UCSD-AML1 (cell line): ENCODE measurements around the gene RASSF5.

Experiments used
- DNase-seq: peaks from one replicate; lab custom pipeline; 2025; ENCODE audit not compliant: unreplicated experiment; lab: John Stamatoyannopoulos, UW

RASSF5 gene

DNA sequence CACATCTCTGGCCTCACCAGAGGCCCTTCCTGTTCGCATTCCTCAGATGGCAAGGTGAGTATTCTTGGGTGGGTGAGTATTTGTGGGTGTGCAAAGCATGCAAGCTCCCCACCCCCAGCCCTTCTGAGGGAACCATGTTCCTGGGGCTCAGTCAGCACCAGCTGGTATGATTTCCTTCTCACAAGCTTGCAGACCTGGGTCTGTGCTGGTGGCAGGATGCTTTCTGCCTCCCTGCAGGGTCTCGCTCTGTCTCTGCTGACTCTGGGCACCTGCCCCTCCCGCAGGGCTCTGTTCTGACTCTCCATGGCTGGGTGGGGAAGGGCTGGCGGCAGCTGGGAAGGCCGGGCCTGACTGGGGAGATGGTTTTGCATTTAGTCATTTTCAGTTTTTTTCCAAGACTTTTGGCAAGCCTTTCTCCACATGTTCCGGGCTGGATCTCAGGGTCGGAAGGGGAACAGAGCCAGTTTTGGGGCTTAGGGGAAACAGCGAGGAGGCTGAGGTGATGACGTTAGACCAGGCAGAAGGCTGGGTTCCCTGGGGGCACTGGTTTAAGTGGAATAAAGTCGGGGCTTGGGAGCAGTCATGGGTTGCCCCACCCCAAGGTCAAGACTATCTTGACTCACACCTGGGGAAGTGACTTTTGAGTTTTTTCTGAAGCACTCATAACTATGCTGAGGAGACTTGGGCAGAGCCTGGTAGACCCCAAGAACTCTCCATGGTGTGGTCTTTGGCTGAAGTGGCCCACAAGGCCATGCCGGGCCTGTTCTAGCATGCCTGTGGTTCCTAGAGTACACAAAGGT lies 6.2 kb downstream of the RASSF5 start:
- no peak for DNase-seq

- DNase-seq: no peak
Measured at GRCh38 chr1:206514813-206515387, 7.6 kb downstream of the RASSF5 start.

- DNase-seq: no peak
Measured at GRCh38 chr1:206516728-206516990, 9.3 kb downstream of the RASSF5 start.

- no peak for DNase-seq
Measured at GRCh38 chr1:206517784-206518183, 10.5 kb downstream of the RASSF5 start.

DNA sequence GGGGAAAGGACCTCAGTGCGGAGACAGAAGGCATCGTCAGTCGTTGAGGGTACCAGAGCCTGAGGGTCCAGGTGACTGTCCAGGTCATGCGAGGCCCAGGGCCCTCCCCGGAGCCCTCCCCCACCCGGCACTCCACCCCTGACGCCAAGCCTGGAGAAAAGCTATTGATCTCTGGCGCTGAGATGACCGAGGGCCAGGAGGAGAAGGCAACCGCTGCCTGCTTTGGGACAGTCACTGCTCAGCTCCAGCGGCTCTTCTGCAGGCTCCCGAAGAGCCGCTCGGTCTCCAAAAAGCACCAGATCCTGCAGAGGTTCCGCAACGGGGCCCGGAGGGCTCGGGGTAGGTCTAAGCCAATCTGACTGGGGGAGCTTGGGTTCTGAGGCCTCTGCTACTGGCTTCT lies 10.9 kb downstream of the RASSF5 start:
- no peak for DNase-seq

- DNase-seq: no peak
Measured at GRCh38 chr1:206518743-206519142, 11.4 kb downstream of the RASSF5 start.

DNA sequence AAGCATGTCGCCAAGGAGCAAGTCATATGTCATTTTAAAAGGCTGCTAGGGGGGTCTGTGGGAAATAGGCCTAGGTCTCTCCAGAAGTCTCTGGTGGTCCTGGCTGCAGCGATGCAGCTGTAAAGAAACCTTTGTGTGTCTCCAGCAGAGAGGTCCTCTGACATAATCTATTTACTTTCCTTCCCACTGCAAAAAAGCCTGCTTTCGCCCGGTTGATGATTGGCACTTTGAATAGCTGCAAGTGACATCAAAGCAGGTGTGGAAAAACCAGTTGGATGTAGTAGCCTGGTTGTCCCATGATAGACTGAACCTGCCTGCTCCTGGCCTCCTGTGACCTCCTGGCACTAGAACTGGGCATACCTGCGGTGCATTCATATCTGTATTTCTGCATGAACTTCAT lies 13.8 kb downstream of the RASSF5 start:
- no peak for DNase-seq

GRCh38 chr1:206521694-206522402 lies 14.5 kb downstream of the RASSF5 start:
- no peak for DNase-seq

GRCh38 chr1:206524739-206525364 lies 17.5 kb downstream of the RASSF5 start:
- no peak for DNase-seq

- no peak for DNase-seq
Measured at GRCh38 chr1:206526064-206526911, 19.0 kb downstream of the RASSF5 start.

- DNase-seq: no peak
Measured at GRCh38 chr1:206529425-206529824, 22.1 kb downstream of the RASSF5 start.

- DNase-seq: no peak
Measured at GRCh38 chr1:206532368-206532767, 25.0 kb downstream of the RASSF5 start.

GRCh38 chr1:206534552-206534951 lies 27.2 kb downstream of the RASSF5 start:
- DNase-seq: no peak

- DNase-seq: no peak
Measured at GRCh38 chr1:206535853-206536188, 28.5 kb downstream of the RASSF5 start.

DNA sequence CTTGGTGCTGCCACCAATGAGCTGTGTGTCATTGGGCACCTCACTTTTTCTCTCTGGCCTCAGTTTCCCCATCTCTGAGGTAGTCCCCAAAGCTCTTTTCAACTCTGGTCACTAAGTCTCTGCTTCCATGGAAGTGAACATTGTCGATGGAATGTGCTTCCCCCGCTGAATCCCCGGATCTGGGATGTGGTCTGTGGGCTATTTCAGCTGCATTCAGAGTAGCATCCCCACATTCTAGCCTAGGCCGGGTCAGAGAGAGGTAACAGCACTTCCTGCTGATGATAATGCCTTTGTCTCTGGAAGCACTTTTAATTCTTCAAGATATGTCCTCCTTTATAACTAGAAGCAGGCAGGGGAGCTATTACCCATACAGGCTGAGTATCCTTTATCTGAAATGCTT lies 29.8 kb downstream of the RASSF5 start:
- no peak for DNase-seq

DNA sequence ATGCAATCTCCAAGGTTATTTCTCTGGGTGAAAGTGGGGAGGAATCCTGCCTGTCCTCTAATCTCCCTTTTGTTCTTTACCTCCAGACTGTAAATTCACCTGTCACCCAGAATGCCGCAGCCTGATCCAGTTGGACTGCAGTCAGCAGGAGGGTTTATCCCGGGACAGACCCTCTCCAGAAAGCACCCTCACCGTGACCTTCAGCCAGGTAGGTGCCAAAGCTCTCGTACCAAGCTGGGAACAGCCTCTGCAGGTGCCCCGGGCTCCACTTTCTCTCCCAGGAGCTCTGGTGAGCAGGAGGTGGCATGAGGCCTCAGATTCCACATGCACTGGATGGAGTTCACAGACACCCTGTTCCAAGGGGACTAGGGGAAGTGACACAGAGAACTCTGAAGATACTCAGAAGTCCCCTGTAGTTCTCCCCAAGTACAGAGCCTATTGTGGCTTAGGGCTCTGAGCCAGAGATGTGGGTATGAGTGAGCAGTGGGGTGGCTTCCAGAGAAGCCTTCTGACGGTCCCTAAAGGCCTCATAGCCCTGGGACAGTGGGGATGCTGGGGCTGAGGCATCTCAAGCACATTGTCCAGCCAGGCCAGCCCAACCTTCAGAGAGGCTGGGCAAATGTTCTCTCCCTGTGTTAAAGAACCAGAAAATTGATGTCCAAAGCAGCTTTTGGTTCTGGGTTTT lies 30.9 kb downstream of the RASSF5 start:
- DNase-seq: no peak

- no peak for DNase-seq
Measured at GRCh38 chr1:206538901-206539640, 31.7 kb downstream of the RASSF5 start.

DNA sequence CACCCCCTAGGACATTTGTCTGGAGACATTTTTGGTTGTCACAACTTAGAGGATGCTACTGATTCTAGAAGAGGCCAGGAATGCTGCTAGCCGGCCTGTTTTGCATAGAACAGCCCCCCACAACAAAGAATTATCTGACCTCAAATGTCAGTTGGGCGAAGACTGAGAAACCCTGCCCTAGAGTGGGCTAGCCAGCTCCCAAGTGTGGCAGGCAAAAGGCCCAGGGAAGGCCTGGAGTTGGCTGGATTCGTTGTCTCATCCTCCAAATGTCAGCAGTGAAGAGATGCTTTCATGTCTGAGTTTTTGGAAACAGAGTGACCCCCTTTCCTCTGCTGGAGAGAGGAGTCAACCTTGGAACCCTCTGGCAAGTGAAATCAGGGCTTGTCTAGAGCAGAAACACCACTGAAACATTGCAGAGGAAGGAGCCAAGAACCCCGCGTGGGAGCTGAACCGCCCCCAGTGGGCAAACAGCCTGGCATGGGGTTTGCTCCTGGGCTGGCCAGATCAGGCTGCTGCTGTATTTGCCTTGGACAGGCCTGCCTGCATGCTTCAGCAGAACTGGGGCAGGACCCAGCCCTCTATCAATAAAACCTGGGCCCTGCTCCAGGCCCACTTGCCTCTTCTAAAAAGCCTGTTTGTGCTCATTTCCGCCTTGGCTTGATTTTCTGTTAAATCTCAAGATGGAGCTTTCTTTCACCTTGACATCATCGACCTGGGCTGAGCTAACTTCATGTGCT lies 32.9 kb downstream of the RASSF5 start:
- no peak for DNase-seq

GRCh38 chr1:206541236-206541833 lies 34.0 kb downstream of the RASSF5 start:
- DNase-seq: no peak
